IMR-90 (cell line): ENCODE results near the gene MYPOP. TPM values are rescaled to one million over a fixed set of nuclear protein-coding genes. Genes with fewer than 3 reads are reported as not detected.

Experiments used
- ATAC-seq: fragments of 200-7000 bp; cut with Tn5 transposase; 2 replicates; pipeline ENCODE4 v1.9.1; 2020; ENCODE audit warnings: low read depth, mild to moderate bottlenecking, moderate library complexity
- BruUV-seq: library from RNA; stranded (reverse); fragments of 400-500 nt; replicated peaks from 2 replicates; lab custom pipeline; 2021; lab: Mats Ljungman, UMichigan
- CTCF ChIA-PET: fragments of 300-600 bp; formaldehyde crosslinking; extraction: SDS; loops from one replicate; lab custom pipeline; 2021; ENCODE audit warnings: antibody characterized with exemption; lab: Yijun Ruan, JAX
- POLR2A ChIA-PET: fragments of 300-600 bp; sonication (Branson Sonifier 250); formaldehyde crosslinking; loops from one replicate; lab custom pipeline; 2022; ENCODE audit warnings: antibody characterized with exemption; ENCODE audit not compliant: unreplicated experiment; lab: Charles Lee
- DNase-seq: peaks from one replicate; pipeline ENCODE4 v3.0.0; 2013
- H2AFZ ChIP-seq: replicated peaks from 2 replicates; pipeline ENCODE3; 2013; ENCODE audit warnings: low read length, mild to moderate bottlenecking; ENCODE audit not compliant: poor library complexity
- H2AK5ac ChIP-seq: 2 replicates; pipeline ENCODE4 v1.6.1; 2013; ENCODE audit warnings: low read depth, low read length, inconsistent platforms
- H2AK9ac ChIP-seq: replicated peaks from 2 replicates; pipeline ENCODE3; 2013; ENCODE audit warnings: mild to moderate bottlenecking, low read depth, low read length, moderate library complexity; ENCODE audit not compliant: poor library complexity
- H2BK120ac ChIP-seq: 2 replicates; pipeline ENCODE4 v1.6.1; 2013; ENCODE audit warnings: low read depth, low read length, inconsistent platforms
- H2BK15ac ChIP-seq: 3 replicates; pipeline ENCODE4 v1.6.1; 2013; ENCODE audit warnings: low read depth, low read length, inconsistent platforms
- H2BK20ac ChIP-seq: 2 replicates; pipeline ENCODE4 v1.6.1; 2013; ENCODE audit warnings: low read depth, mild to moderate bottlenecking, inconsistent platforms, low read length, moderate library complexity
- H2BK5ac ChIP-seq: 2 replicates; pipeline ENCODE4 v1.6.1; 2013; ENCODE audit warnings: mild to moderate bottlenecking, low read depth, low read length, inconsistent platforms; ENCODE audit not compliant: poor library complexity, severe bottlenecking
- H3K14ac ChIP-seq: replicated peaks from 2 replicates; pipeline ENCODE4 v1.6.1; 2013; ENCODE audit warnings: low read depth, low read length, inconsistent platforms
- H3K18ac ChIP-seq: 2 replicates; pipeline ENCODE4 v1.6.1; 2013; ENCODE audit warnings: low read depth, low read length, control low read depth
- H3K23ac ChIP-seq: 2 replicates; pipeline ENCODE4 v1.6.1; 2013; ENCODE audit warnings: low read depth, low read length, inconsistent platforms
- H3K27ac ChIP-seq: 2 replicates; pipeline ENCODE4 v1.5.1; 2013; ENCODE audit warnings: mild to moderate bottlenecking, control low read depth, low read length; ENCODE audit not compliant: insufficient read depth
- H3K27me3 ChIP-seq: 2 replicates; pipeline ENCODE4 v1.6.1; 2013; ENCODE audit warnings: low read length; ENCODE audit not compliant: control insufficient read depth, insufficient read depth
- H3K36me3 ChIP-seq: 2 replicates; pipeline ENCODE4 v1.6.1; 2013; ENCODE audit warnings: low read length, mixed read lengths; ENCODE audit not compliant: control insufficient read depth, insufficient read depth
- H3K4ac ChIP-seq: 2 replicates; pipeline ENCODE4 v1.6.1; 2013; ENCODE audit warnings: low read depth, low read length, inconsistent platforms
- H3K4me1 ChIP-seq: 2 replicates; pipeline ENCODE4 v1.6.1; 2013; ENCODE audit warnings: low read length, mixed read lengths; ENCODE audit not compliant: control insufficient read depth, insufficient read depth
- H3K4me2 ChIP-seq: 2 replicates; pipeline ENCODE4 v1.6.1; 2013; ENCODE audit warnings: low read depth, mild to moderate bottlenecking, control low read depth, low read length, moderate library complexity
- H3K4me3 ChIP-seq: 2 replicates; pipeline ENCODE4 v1.5.1; 2013; ENCODE audit warnings: low read depth, mild to moderate bottlenecking, control low read depth, low read length, moderate library complexity; ENCODE audit not compliant: insufficient read depth
- H3K56ac ChIP-seq: 2 replicates; pipeline ENCODE4 v1.6.1; 2013; ENCODE audit warnings: low read length, inconsistent platforms; ENCODE audit not compliant: insufficient read depth; ENCODE audit errors: extremely low read depth
- H3K79me1 ChIP-seq, 2 experiments: 2 replicates each; pipeline ENCODE4 v1.6.1; 2013; ENCODE audit warnings: low read length in 2 of 2, inconsistent platforms in 1 of 2, low read depth in 1 of 2
- H3K9ac ChIP-seq: 2 replicates; pipeline ENCODE4 v1.6.1; 2013; ENCODE audit warnings: low read depth, low read length, control low read depth
- H3K9me1 ChIP-seq: 2 replicates; pipeline ENCODE4 v1.6.1; 2013; ENCODE audit warnings: low read length, inconsistent platforms; ENCODE audit not compliant: insufficient read depth
- H3K9me3 ChIP-seq: 2 replicates; pipeline ENCODE4 v1.6.1; 2013; ENCODE audit warnings: low read length; ENCODE audit not compliant: control insufficient read depth, insufficient read depth
- H4K20me1 ChIP-seq: 2 replicates; pipeline ENCODE4 v1.6.1; 2013; ENCODE audit warnings: low read length, inconsistent platforms; ENCODE audit not compliant: insufficient read depth
- H4K5ac ChIP-seq: 2 replicates; pipeline ENCODE4 v1.6.1; 2013; ENCODE audit warnings: mild to moderate bottlenecking, low read depth, low read length, control low read depth
- H4K8ac ChIP-seq, 2 experiments: 2 replicates each; pipeline ENCODE4 v1.6.1; 2013; ENCODE audit warnings: low read depth in 2 of 2, low read length in 2 of 2, control low read depth in 1 of 2, inconsistent platforms in 1 of 2
- H4K91ac ChIP-seq: 2 replicates; pipeline ENCODE4 v1.6.1; 2013; ENCODE audit warnings: low read depth, low read length, inconsistent platforms; ENCODE audit not compliant: insufficient read depth
- BHLHE40 ChIP-seq: fragments of 150-350 bp; IDR thresholded peaks from 2 replicates; pipeline ENCODE4 v1.6.1; 2016; ENCODE audit warnings: mild to moderate bottlenecking, low read depth, low read length
- CEBPB ChIP-seq: IDR thresholded peaks from 2 replicates; pipeline ENCODE4 v1.6.1; 2012; ENCODE audit warnings: low read depth, low read length, improper control_type of control experiment
- ELK1 ChIP-seq: fragments of 150-350 bp; IDR thresholded peaks from 2 replicates; pipeline ENCODE4 v1.6.1; 2016; ENCODE audit warnings: low read depth, mild to moderate bottlenecking, low read length, moderate library complexity, borderline replicate concordance
- FOS ChIP-seq: fragments of 150-350 bp; IDR thresholded peaks from 2 replicates; pipeline ENCODE4 v1.6.1; 2016; ENCODE audit warnings: low read depth, low read length
- MAFK ChIP-seq: IDR thresholded peaks from 2 replicates; pipeline ENCODE4 v1.6.1; 2012; ENCODE audit warnings: low read depth, low read length, improper control_type of control experiment
- MAZ ChIP-seq: IDR thresholded peaks from 2 replicates; pipeline ENCODE4 v1.6.1; 2012; ENCODE audit warnings: low read depth, mild to moderate bottlenecking, low read length, improper control_type of control experiment, moderate library complexity, borderline replicate concordance
- MXI1 ChIP-seq: IDR thresholded peaks from 2 replicates; pipeline ENCODE4 v1.6.1; 2012; ENCODE audit warnings: low read depth, mild to moderate bottlenecking, low read length, moderate library complexity, borderline replicate concordance
- NFE2L2 ChIP-seq: fragments of 150-350 bp; IDR thresholded peaks from 2 replicates; pipeline ENCODE4 v1.6.1; 2016; ENCODE audit warnings: low read depth, mild to moderate bottlenecking, low read length
- POLR2A ChIP-seq: IDR thresholded peaks from 2 replicates; pipeline ENCODE4 v1.6.1; 2012; ENCODE audit warnings: mild to moderate bottlenecking, low read depth, low read length
- RAD21 ChIP-seq: IDR thresholded peaks from 2 replicates; pipeline ENCODE4 v1.6.1; 2012; ENCODE audit warnings: low read length, improper control_type of control experiment
- RCOR1 ChIP-seq: IDR thresholded peaks from 2 replicates; pipeline ENCODE4 v1.6.1; 2012; ENCODE audit warnings: mild to moderate bottlenecking, low read length, improper control_type of control experiment; ENCODE audit not compliant: insufficient replicate concordance
- SMC3 ChIP-seq: fragments of 150-350 bp; IDR thresholded peaks from 2 replicates; pipeline ENCODE4 v1.6.1; 2016; ENCODE audit warnings: low read depth, mild to moderate bottlenecking, antibody characterized with exemption, low read length, moderate library complexity
- WGBS, 2 experiments: methylation state at CpG; one replicate each; pipeline versions ENCODE4 v1.1.5 to v1.1.7; 2013; ENCODE audit warnings: missing lambda C conversion rate in 2 of 2; ENCODE audit not compliant: insufficient read length in 1 of 2; ENCODE audit errors: extremely low coverage in 2 of 2; 5-methylcytosine and 5-hydroxymethylcytosine counted together
- dilution Hi-C: fragments of 300-500 bp; cut with HindIII; formaldehyde crosslinking; loops from one replicate; pipeline ENCODE4 v1.14.3; 2018; ENCODE audit warnings: low sequenced_read_pairs; ENCODE audit not compliant: unreplicated experiment
- in situ Hi-C: fragments of 300-500 bp; cut with MboI; formaldehyde crosslinking; loops from 3 replicates; pipeline ENCODE4 v1.14.3; 2019; ENCODE audit warnings: low sequenced_read_pairs, inconsistent platforms, mixed read lengths
- intact Hi-C: fragments of 100-400 bp; cut with micrococcal nuclease; formaldehyde crosslinking; loops from 2 replicates; pipeline ENCODE4 v1.10.0; 2022
- polyA plus RNA-seq, 3 experiments: library from polyadenylated mRNA; depleted of rRNA; stranded (reverse); fragments of >200 nt; gene quantifications; 2 replicates each; pipeline ENCODE4 v1.2.3, GENCODE V29; 2012; ENCODE audit warnings: low replicate concordance in 1 of 3
- total RNA-seq: library from RNA; depleted of rRNA; stranded (reverse); fragments of >200 nt; gene quantifications from 2 replicates; pipeline ENCODE4 v1.2.3, GENCODE V29; 2012
- TF ChIP-seq, protein P1 (sequence below): conservative IDR thresholded peaks from 2 replicates; pipeline ENCODE4 v1.5.1; 2012; ENCODE audit warnings: mild to moderate bottlenecking, low read depth, low read length, improper control_type of control experiment

Gene MYPOP
- total and polyA plus RNA-seq, 2 of the 4 experiments (the other 2 are of a cell fraction): 0.36 to 2.8 TPM

GRCh38 chr19:45878043-45878794 is 24.2 kb downstream of the MYPOP start:
- no peak overlapping the region for H3K27ac ChIP-seq
- no peaks in the 10 kb centered on the region for H3K9me3 ChIP-seq
- dilution Hi-C loops: no loop called here
- H3K4ac ChIP-seq: no peak overlapping the region
- H2BK5ac ChIP-seq: no peak overlapping the region
- no peak overlapping the region for H2BK20ac ChIP-seq
- in situ Hi-C loops: no loop called here
- CTCF ChIA-PET: no interaction called here
- no peak overlapping the region for H3K18ac ChIP-seq
- peaks cover 4% of the 10 kb centered on the region for H4K20me1 ChIP-seq
- ATAC-seq (no peak), DNase-seq (no peak)
- H3K4me1 ChIP-seq: peaks cover 4% of the 10 kb centered on the region; the same call in 1 of the 2 replicates
- no peak overlapping the region; the same call in 1 of the 2 replicates for H2AK5ac ChIP-seq
- H4K8ac ChIP-seq: no peak overlapping the region
- H3K79me1 ChIP-seq: peaks cover 3 to 4% of the 10 kb centered on the region in 2 experiments; a peak in 2 of 4 replicates
- H3K4me3 ChIP-seq: no peak overlapping the region
- H3K27me3 ChIP-seq: peaks cover 21% of the 10 kb centered on the region
- H3K23ac ChIP-seq: no peak overlapping the region
- H3K56ac ChIP-seq: no peak overlapping the region
- H3K14ac ChIP-seq: no peak overlapping the region
- no peaks in the 10 kb centered on the region for H3K36me3 ChIP-seq
- no peak overlapping the region for H3K4me2 ChIP-seq
- H2AFZ ChIP-seq: peak overlapping the region; percentile 34
- H3K9ac ChIP-seq: no peak overlapping the region
- no peak overlapping the region for H2BK120ac ChIP-seq
- POLR2A ChIA-PET: no interaction called here
- no peaks in the 10 kb centered on the region for H3K9me1 ChIP-seq
- 77% methylated on average over 7 of the region's 11 CpGs; no CpG with 5 or more reads in 1 of the 2 experiments for WGBS, 2 experiments
- no peak overlapping the region for H4K91ac ChIP-seq
- no peak overlapping the region for H2BK15ac ChIP-seq
- TF ChIP-seq CEBPB (no peak), RCOR1 (no peak), NFE2L2 (no peak), ELK1 (no peak), FOS (no peak), SMC3 (no peak), RAD21 (no peak), POLR2A (no peak), MAFK (no peak), BHLHE40 (no peak), MAZ (no peak), MXI1 (no peak)
- TF ChIP-seq, protein P1, sequence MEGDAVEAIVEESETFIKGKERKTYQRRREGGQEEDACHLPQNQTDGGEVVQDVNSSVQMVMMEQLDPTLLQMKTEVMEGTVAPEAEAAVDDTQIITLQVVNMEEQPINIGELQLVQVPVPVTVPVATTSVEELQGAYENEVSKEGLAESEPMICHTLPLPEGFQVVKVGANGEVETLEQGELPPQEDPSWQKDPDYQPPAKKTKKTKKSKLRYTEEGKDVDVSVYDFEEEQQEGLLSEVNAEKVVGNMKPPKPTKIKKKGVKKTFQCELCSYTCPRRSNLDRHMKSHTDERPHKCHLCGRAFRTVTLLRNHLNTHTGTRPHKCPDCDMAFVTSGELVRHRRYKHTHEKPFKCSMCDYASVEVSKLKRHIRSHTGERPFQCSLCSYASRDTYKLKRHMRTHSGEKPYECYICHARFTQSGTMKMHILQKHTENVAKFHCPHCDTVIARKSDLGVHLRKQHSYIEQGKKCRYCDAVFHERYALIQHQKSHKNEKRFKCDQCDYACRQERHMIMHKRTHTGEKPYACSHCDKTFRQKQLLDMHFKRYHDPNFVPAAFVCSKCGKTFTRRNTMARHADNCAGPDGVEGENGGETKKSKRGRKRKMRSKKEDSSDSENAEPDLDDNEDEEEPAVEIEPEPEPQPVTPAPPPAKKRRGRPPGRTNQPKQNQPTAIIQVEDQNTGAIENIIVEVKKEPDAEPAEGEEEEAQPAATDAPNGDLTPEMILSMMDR: no peak
- H2AK9ac ChIP-seq: no peak overlapping the region
- intact Hi-C loops: no loop called here
- no TSS peak for BruUV-seq
- H4K5ac ChIP-seq: no peak overlapping the region
